Fibroblast of lung (primary cell): ENCODE data around the gene RAPGEF3.

Source experiments
- CTCF ChIP-seq, 2 donors: IDR thresholded peaks in 1 of 2; conservative IDR thresholded peaks in 1 of 2; 1 replicate in 1 of 2; 2 replicates in 1 of 2; pipeline ENCODE4 v1.5.1; 2011 to 2012; ENCODE audit warnings: low read length in 2 of 2, control low read depth in 1 of 2, inconsistent platforms in 1 of 2, low read depth in 1 of 2, mild to moderate bottlenecking in 1 of 2
- EZH2 ChIP-seq: IDR thresholded peaks from 2 replicates; pipeline ENCODE4 v1.5.1; 2012; ENCODE audit warnings: low read length, control low read depth, mild to moderate bottlenecking; ENCODE audit errors: missing control alignments

- TF ChIP-seq CTCF (conservative IDR thresholded peaks at IDR 0.05 in 1 of 2, IDR thresholded peaks at IDR 0.05 in 1 of 2; ENCODE audit: low read depth in 1 of 2, low read length in 2 of 2) = no peak
- TF ChIP-seq EZH2 = no peak
These were observed 6.1 kb downstream of the RAPGEF3 start for GRCh38 chr12:47752552-47752951.
